ENCODE measurements around the gene LTV1. TPM values are rescaled to one million over a fixed set of nuclear protein-coding genes. Genes with fewer than 3 reads are reported as not detected.
A peak's percentile ranks its signal among the peaks of the same experiment; 100 is the strongest.

LTV1 gene
- total and polyA plus RNA-seq, 12 donors: 6.9 to 22.4 (median 12.5) TPM

DNA sequence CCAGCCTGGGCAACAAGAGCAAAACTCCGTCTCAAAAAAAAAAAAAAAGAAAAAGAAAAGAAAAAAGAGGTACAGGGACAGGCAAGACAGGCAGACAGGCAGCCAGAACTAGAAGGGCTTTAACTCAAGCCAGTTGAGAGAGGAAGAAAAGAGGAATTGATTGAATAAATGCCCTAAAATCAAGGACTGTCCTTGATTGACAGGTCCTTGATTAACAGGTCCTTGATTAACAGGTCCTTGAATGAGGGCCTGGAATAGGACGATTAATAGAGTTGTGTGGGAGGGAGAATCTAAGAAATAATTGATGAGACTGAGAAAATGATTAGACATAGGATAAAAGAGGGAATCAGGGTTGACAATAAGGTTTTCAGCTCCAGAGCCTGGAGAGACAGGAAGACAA lies 57.2 kb downstream of the LTV1 start:
- TF ChIP-seq, protein P1, sequence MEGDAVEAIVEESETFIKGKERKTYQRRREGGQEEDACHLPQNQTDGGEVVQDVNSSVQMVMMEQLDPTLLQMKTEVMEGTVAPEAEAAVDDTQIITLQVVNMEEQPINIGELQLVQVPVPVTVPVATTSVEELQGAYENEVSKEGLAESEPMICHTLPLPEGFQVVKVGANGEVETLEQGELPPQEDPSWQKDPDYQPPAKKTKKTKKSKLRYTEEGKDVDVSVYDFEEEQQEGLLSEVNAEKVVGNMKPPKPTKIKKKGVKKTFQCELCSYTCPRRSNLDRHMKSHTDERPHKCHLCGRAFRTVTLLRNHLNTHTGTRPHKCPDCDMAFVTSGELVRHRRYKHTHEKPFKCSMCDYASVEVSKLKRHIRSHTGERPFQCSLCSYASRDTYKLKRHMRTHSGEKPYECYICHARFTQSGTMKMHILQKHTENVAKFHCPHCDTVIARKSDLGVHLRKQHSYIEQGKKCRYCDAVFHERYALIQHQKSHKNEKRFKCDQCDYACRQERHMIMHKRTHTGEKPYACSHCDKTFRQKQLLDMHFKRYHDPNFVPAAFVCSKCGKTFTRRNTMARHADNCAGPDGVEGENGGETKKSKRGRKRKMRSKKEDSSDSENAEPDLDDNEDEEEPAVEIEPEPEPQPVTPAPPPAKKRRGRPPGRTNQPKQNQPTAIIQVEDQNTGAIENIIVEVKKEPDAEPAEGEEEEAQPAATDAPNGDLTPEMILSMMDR (IDR thresholded peaks at IDR 0.05): no peak
- Histone ChIP-seq H3K36me3 (no peaks in the 10 kb centered on the region), H3K27ac (no peak overlapping the region), H3K4me1 (peaks cover 0 to 24% (median 17%) of the 10 kb centered on the region in 9 donors), H3K27me3 (no peaks in the 10 kb centered on the region), H3K9me3 (no peaks in the 10 kb centered on the region), H3K4me3 (no peak overlapping the region)
- ATAC-seq (no peak), DNase-seq (no peak)
- WGBS, 2 donors: 81 to 90% methylated on average over 2 of the region's 2 CpGs
- intact Hi-C loops (cut with DNase I): no loop called here

DNA sequence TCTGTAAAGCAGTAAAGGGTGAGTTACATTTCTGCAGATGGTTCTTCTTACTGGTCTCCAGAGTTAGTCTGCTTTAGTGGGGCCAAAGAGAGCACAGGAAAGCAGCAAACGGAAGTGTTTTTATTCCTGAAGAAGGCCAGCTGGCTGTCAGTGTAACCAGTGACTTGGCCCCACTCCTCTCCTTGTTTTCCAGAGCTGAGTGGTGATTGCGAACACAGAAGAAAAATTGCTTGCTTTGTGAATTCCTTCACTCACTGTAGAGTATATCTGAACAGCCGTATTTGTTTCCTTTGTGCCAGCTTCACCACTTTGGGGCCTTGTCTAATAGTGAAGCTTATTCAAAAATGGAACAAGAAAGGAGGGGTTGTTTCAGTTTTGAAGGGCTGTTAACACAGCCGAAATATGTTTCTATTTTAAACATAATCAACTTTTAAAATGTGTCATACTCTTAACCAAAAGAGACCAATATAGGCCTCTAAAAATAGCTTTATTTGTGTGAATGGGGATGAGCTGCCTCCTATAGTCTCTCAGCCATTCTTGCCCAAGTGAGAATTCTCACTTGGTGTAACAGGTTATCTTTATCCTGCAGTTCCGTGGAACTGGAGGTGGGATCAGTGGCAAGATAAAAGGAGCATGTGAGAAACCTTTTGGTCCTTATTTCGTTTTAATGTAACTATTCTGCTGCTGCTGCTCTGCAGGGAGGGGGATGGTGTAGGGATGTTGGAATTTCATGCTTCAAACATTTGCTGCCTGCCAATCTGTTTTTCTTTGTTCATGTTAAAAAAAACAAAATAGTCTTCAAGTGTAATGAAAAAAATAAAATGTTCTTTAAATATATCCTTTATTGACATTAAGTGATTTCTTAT lies 59.0 kb downstream of the LTV1 start:
- no peak overlapping the region for H3K4me3 ChIP-seq
- H3K27ac ChIP-seq: peak overlapping the region in 8 of 10 donors; percentile 3 to 77 (median 57)
- intact Hi-C loops (cut with DNase I): no loop called here
- no peaks in the 10 kb centered on the region for H3K36me3 ChIP-seq
- peak in 1 of 2 donors; percentile 61 for DNase-seq
- peaks cover 0 to 5% (median 0%) of the 10 kb centered on the region in 11 donors for H3K9me3 ChIP-seq
- peak; percentile 65 to 93 (median 90) for ATAC-seq
- no peaks in the 10 kb centered on the region for H3K27me3 ChIP-seq
- 22% methylated on average over 6 of the region's 6 CpGs for WGBS, 2 donors
- TF ChIP-seq, protein P1 (IDR thresholded peaks at IDR 0.05): no peak
- peaks cover 0 to 24% (median 17%) of the 10 kb centered on the region in 9 donors for H3K4me1 ChIP-seq

DNA sequence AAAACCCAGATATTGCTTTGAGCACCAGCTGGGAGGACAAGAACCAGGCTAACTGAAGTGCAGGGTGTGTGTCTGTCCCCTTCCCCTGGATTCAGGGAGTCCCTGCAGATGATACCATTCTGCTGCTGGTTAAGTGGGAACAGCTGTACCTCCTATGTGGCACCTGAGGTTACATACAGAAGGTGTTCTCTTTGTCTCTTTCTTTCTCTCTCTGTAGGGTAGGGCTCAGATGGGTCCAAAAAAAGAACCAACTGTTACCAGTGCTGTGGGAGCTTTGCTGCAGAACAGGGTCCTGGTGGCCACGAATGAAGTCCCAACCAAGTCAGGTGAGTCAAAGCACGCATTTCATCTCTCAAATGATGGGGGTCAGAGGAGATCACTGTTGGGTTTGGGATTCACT lies 59.7 kb downstream of the LTV1 start:
- intact Hi-C loops (cut with DNase I): no loop called here
- TF ChIP-seq, protein P1 (IDR thresholded peaks at IDR 0.05): no peak
- ATAC-seq: peak in 1 of 8 donors; percentile 34
- H3K4me3 ChIP-seq: no peak overlapping the region
- H3K27ac ChIP-seq: peak overlapping the region in 6 of 10 donors; percentile 3 to 77 (median 53)
- DNase-seq: no peak
- H3K36me3 ChIP-seq: no peaks in the 10 kb centered on the region
- peaks cover 0 to 24% (median 17%) of the 10 kb centered on the region in 9 donors for H3K4me1 ChIP-seq
- no peaks in the 10 kb centered on the region for H3K27me3 ChIP-seq
- peaks cover 0 to 7% (median 0%) of the 10 kb centered on the region in 11 donors for H3K9me3 ChIP-seq
- WGBS, 2 donors: 90% methylated on average over 2 of the region's 2 CpGs

DNA sequence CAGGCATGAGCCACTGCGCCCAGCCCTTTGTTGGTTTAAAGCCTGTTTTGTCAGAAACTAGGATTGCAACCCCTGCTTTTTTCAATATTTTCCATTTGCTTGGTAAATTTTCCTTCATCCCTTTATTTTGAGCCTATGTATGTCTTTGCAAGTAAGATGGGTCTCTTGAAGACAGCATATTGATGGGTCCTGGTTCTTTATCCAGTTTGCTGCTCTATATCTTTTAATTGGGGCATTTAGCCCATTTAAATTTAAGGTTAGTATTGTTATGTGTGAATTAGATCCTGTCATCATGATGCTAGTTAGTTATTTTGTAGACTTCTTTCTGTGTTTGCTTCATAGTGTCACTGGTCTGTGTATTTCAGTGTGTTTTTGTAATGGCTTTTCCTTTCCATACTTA lies 67.9 kb downstream of the LTV1 start:
- H3K9me3 ChIP-seq: peaks cover 0 to 36% (median 16%) of the 10 kb centered on the region in 11 donors
- intact Hi-C loops (cut with DNase I): no loop called here
- 97 to 100% methylated on average over 1 of the region's 1 CpG for WGBS, 2 donors

More for the DNA sequence above, 67.9 kb downstream of the LTV1 start:
- Histone ChIP-seq H3K27me3 (no peaks in the 10 kb centered on the region), H3K4me1 (no peaks in the 10 kb centered on the region), H3K36me3 (no peaks in the 10 kb centered on the region), H3K27ac (no peak overlapping the region), H3K4me3 (no peak overlapping the region)
- no peak for ATAC-seq
- DNase-seq: no peak
- TF ChIP-seq, protein P1 (IDR thresholded peaks at IDR 0.05): no peak
